GM19463 (cell line): ENCODE data around the gene SCARB1.

Source experiments
- ATAC-seq: cut with Tn5 transposase; IDR thresholded peaks from one replicate; pipeline ENCODE4 v1.9.1; 2021; ENCODE audit warnings: mild to moderate bottlenecking, moderate library complexity; ENCODE audit not compliant: unreplicated experiment

Gene SCARB1

GRCh38 chr12:124804011-124804621, 59.5 kb downstream of the SCARB1 start:
- no peak for ATAC-seq

DNA sequence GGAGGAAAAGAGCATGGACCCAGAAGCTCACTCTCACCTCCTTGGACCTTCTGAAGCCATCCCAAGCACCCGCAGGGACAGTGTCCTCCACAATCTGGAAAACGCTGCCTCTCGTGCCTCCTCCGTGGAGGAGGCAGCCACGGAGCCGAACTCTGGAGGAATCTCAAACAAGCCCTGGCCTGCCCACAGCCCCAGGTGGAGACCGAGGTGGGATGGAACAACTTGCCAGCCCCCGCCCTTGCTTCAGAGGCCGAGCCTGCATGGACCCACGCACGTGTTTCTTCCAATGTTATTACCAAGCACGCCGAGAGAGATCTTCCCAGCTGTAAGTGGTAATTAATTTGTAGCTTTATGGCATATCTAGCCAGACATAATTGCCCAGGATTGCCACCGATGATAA, 61.3 kb downstream of the SCARB1 start:
- ATAC-seq, result no peak

- no peak for ATAC-seq
Observed at GRCh38 chr12:124800506-124800905, 63.2 kb downstream of the SCARB1 start.

GRCh38 chr12:124797321-124797720, 66.3 kb downstream of the SCARB1 start:
- ATAC-seq, result no peak

- ATAC-seq, result no peak
Observed at GRCh38 chr12:124796303-124796960, 67.2 kb downstream of the SCARB1 start.

- ATAC-seq, result peak; percentile 84
Observed at GRCh38 chr12:124795081-124795948, 68.3 kb downstream of the SCARB1 start.

DNA sequence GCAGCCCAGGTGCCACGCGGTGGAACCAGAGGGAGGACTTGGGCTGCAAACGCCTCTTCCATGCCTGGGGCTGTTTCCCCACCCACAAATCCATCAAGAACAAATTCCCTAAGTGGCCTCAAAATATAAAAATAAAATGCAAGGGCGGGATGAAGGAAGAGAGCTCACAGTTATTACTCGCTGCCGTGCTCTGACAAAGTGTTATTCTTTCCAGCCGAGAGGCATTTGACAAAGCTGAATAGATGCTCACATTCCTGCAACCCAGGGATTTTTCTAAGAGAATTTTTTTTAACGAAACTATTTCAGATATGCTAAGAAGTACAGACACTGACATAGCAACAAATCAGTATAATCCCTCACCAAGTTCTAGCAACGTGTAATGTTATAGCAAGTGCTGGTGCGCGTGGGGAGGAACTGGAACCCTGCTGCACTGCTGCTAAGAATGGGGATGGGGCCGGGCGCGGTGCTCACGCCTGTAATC, 70.7 kb downstream of the SCARB1 start:
- ATAC-seq, result no peak

GRCh38 chr12:124792156-124792555, 71.5 kb downstream of the SCARB1 start:
- no peak for ATAC-seq

GRCh38 chr12:124790650-124791400, 72.8 kb downstream of the SCARB1 start:
- no peak for ATAC-seq

- ATAC-seq, result no peak
Observed at GRCh38 chr12:124788936-124789555, 74.6 kb downstream of the SCARB1 start.

GRCh38 chr12:124786061-124786964, 77.4 kb downstream of the SCARB1 start:
- no peak for ATAC-seq

DNA sequence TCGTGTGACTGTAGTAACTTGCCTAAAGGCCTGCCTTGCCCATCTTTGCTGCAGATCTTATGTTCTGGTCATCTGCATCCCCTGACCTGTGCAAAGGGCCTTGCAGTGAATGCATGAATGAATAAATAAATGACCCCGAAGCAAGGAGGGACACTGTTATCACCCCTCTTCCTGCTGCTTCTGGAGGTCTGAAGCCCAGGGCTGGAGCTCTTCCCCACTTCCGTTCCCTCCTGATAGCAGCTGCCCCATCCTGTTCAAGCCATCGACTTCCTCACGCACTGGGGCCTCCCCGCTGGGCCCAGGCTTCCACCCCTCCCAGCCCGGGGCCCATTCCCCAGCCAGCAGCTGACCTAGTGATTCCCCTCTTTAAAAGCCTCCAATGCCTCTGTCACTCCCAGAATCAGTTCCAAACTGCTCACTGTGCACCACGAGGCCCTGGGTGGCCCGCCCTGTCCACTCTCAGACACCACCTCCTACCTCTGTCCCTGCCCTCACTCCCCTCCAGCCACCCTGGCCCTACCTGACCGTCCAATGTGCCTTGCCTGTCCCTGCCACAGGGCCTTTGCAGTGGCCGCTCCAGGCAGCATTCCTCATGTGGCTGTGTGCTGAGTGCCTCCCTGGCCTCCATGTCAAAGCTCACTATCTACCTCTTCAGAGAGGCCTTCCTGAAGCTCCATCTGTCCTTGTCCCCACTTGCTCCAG, 78.6 kb downstream of the SCARB1 start:
- ATAC-seq, result no peak

- ATAC-seq, result no peak
Observed at GRCh38 chr12:124783087-124783486, 80.6 kb downstream of the SCARB1 start.

- no peak for ATAC-seq
Observed at GRCh38 chr12:124782132-124782531, 81.5 kb downstream of the SCARB1 start.

GRCh38 chr12:124780752-124781685, 82.6 kb downstream of the SCARB1 start:
- ATAC-seq, result no peak

- no peak for ATAC-seq
Observed at GRCh38 chr12:124780336-124780735, 83.3 kb downstream of the SCARB1 start.

DNA sequence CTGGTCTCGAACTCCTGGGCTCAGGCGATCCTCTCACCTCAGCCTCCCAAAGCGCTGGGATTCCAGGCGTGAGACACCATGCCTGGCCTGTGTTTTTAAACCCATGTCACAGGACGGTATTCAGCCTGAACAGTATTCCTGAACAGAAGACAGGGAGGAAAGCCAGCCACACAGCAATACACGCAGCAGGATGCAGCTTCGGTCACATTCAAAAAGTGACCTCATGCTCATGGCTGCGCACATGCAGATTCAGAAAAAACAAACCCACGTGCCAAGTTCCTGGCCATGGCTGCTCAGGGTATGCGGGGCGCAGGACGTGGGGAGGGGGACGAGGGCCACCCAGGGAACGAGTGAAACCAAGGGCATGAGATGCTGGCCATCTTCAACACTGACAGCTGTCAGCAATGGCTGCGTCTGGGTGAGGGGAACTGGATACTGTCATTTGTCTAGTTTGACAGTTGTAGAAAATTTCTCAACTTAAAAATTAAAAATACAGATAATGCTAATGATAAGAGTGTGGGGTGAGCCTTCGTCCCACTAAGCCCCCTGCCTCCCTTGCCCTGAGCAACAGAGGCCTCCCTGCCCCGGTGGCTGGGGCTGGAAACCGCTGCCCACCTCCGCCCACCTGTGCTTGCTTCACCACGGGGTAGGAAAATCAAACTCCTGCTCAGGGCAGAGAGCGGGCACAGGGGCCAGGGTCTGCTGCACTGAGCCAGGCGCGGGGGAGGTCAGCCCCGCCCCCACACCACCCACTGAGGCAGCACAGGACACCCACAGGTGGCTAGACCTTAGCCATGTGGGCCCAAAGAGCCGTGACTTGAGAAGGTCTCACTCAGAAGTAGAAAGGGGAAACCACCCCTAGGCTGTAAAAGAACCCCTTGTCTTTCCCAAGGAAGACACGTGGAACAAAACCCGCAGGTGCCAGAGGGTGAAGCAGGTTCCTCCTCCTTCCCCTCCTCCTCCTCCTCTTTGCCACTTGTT, 84.2 kb downstream of the SCARB1 start:
- ATAC-seq, result peak; percentile 73
